ENCODE results near the gene SLC15A2. TPM values are rescaled to one million over a fixed set of nuclear protein-coding genes. Genes with fewer than 3 reads are reported as not detected.

SLC15A2 gene
- total RNA-seq, 4 donors from 2014 or later: 0.52 to 2.1 (median 1.0) TPM

DNA sequence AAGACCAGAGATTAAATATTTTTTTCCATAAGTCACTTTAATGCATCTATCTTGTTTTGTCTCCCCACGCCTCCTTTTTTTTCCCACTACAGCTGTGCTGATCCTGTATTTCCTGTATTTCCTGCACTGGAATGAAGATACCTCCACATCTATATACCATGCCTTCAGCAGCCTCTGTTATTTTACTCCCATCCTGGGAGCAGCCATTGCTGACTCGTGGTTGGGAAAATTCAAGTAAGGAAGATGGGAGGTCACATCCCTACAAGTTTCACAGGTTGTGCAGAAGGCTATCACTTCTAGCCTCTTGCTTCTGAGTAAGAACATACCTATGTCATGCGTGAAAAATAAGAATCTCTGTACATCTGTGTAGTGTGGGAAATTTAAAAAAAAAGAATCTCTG lies 3.1 kb downstream of the SLC15A2 start:
- H3K36me3 ChIP-seq: no peaks in the 10 kb centered on the region
- 96% methylated on average over 3 of the region's 3 CpGs for WGBS
- TF ChIP-seq, protein P1, sequence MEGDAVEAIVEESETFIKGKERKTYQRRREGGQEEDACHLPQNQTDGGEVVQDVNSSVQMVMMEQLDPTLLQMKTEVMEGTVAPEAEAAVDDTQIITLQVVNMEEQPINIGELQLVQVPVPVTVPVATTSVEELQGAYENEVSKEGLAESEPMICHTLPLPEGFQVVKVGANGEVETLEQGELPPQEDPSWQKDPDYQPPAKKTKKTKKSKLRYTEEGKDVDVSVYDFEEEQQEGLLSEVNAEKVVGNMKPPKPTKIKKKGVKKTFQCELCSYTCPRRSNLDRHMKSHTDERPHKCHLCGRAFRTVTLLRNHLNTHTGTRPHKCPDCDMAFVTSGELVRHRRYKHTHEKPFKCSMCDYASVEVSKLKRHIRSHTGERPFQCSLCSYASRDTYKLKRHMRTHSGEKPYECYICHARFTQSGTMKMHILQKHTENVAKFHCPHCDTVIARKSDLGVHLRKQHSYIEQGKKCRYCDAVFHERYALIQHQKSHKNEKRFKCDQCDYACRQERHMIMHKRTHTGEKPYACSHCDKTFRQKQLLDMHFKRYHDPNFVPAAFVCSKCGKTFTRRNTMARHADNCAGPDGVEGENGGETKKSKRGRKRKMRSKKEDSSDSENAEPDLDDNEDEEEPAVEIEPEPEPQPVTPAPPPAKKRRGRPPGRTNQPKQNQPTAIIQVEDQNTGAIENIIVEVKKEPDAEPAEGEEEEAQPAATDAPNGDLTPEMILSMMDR (IDR thresholded peaks at IDR 0.05): no peak
- TF ChIP-seq EP300 (IDR thresholded peaks at IDR 0.05) (no peak), POLR2A (IDR thresholded peaks at IDR 0.05; ENCODE audit: low read depth) (no peak), POLR2AphosphoS5 (IDR thresholded peaks at IDR 0.05) (no peak)
- no peak for DNase-seq (ENCODE audit: extremely low spot score)
- H3K27me3 ChIP-seq: no peaks in the 10 kb centered on the region
- intact Hi-C loops (cut with DNase I): no loop called here
- peaks cover 7 to 15% (median 13%) of the 10 kb centered on the region in 4 donors for H3K4me1 ChIP-seq
- no peak overlapping the region for H3K27ac ChIP-seq (replicated peaks in 1 of 4)
- no peaks in the 10 kb centered on the region for H3K9me3 ChIP-seq
- no peak overlapping the region for H3K4me3 ChIP-seq

DNA sequence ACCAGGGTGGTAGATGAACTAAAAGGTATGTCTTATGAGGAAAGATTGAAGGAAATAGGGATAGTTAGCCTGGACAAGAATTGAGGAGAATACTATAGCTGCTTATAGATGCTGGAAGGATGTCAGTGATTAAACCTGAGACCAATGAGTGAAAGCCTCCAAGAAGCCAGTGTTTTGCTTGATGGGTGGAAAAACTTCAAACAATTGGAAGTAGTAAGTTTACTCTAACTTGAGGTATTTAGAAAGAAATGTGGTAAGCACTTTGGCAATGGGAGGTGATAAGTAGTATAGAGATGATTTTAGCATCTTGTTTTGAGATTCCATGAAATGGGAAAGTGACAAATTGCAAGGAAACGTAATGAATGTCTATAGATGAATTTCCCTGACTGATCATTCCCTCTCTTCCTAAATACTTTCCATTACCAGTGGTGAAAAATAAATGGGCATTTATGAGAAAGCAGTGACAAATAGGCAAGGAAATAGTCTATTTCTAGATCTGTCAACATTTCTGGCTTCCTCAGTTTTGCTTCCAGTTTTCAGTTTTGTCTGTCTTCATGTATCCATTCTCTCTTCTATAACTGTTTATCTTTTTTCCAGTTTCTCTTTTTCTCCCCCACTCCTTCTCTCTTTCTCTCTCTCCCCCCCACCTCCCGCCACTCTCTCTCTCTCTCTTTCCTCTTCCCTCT lies 19.2 kb downstream of the SLC15A2 start:
- intact Hi-C loops (cut with DNase I): no loop called here
- TF ChIP-seq POLR2A (IDR thresholded peaks at IDR 0.05; ENCODE audit: low read depth): no peak
- TF ChIP-seq, protein P1 (IDR thresholded peaks at IDR 0.05): no peak
- TF ChIP-seq EP300 (IDR thresholded peaks at IDR 0.05): no peak
- no peak for TF ChIP-seq POLR2AphosphoS5 (IDR thresholded peaks at IDR 0.05)
- DNase-seq (ENCODE audit: extremely low spot score): no peak
- Histone ChIP-seq H3K36me3 (no peaks in the 10 kb centered on the region), H3K27ac (replicated peaks in 1 of 4) (peak overlapping the region in 2 of 4 donors; percentile 0 to 19), H3K27me3 (no peaks in the 10 kb centered on the region), H3K4me3 (no peak overlapping the region), H3K9me3 (no peaks in the 10 kb centered on the region), H3K4me1 (no peaks in the 10 kb centered on the region)
- whole genome bisulfite sequencing: 72% methylated on average over 2 of the region's 2 CpGs

DNA sequence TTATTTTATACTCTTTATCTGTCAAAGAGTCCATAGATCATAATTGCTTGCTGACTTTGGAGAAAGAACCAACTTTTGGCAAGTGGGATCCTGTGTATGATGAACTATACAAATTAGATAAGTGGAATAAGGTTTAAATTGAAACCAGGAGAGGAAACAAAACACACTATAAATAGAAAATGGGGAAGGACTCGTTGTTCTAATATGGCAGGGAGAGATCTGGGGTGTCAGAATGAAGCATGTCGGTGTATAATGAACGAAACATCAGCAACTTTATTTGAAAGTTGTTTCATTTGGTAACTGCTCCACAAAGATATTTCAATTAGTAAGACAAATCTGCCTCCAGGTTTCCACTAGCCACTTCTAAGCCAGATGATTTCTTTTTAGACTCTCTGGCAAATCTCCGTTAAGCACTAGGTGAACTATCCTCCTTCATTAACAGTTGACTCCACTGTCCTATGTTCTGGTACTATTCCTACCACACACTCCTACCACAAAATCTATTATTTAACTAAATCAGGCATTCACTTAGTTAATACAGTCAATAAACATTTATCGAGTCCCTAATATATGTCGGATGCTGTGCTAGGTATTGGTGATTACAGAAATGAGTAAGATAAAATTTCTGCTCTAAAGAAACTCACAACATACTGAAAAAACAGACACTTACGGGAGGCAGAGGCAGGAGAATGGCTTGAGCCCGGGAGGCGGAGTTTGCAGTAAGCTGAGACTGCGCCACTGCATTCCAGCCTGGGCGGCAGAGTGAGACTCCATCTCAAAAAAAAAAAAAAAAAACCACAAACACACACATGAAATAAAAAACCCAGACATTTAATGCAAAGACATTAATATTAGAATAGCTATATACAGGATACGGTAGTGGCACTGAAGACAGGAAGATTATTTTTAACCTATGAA lies 20.1 kb downstream of the SLC15A2 start:
- Histone ChIP-seq H3K36me3 (no peaks in the 10 kb centered on the region), H3K4me1 (no peaks in the 10 kb centered on the region), H3K4me3 (no peak overlapping the region), H3K9me3 (no peaks in the 10 kb centered on the region), H3K27ac (replicated peaks in 1 of 4) (peak overlapping the region in 2 of 4 donors; percentile 0 to 19), H3K27me3 (no peaks in the 10 kb centered on the region)
- WGBS: 59% methylated on average over 12 of the region's 12 CpGs
- intact Hi-C loops (cut with DNase I): no loop called here
- TF ChIP-seq POLR2AphosphoS5 (IDR thresholded peaks at IDR 0.05): no peak
- no peak for TF ChIP-seq POLR2A (IDR thresholded peaks at IDR 0.05; ENCODE audit: low read depth)
- no peak for TF ChIP-seq EP300 (IDR thresholded peaks at IDR 0.05)
- TF ChIP-seq, protein P1 (IDR thresholded peaks at IDR 0.05): no peak
- DNase-seq (ENCODE audit: extremely low spot score): no peak

DNA sequence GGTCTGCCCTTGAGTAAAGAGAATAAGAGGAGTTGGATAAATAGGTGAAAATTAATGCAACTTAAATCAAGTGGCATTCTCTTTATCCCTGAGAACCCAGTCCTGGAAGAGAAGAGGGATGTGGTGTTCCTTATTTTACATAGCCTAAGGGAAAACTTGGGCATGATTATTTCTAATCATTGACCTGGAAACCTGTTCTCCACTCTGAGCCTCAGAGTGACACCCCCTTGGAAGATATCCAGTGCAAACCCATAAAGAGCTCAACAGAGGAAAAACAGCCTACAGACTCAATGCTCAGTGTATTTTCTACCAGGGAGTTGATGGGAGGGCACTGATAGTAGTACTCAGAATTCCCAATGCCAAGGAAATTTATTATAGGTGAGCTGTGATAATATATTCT lies 22.0 kb downstream of the SLC15A2 start:
- Histone ChIP-seq H3K27ac (replicated peaks in 1 of 4) (no peak overlapping the region), H3K4me3 (no peak overlapping the region), H3K27me3 (no peaks in the 10 kb centered on the region), H3K4me1 (no peaks in the 10 kb centered on the region), H3K9me3 (no peaks in the 10 kb centered on the region), H3K36me3 (no peaks in the 10 kb centered on the region)
- DNase-seq (ENCODE audit: extremely low spot score): no peak
- intact Hi-C loops (cut with DNase I): no loop called here
- TF ChIP-seq, protein P1 (IDR thresholded peaks at IDR 0.05): no peak
- TF ChIP-seq POLR2A (IDR thresholded peaks at IDR 0.05; ENCODE audit: low read depth) (no peak), EP300 (IDR thresholded peaks at IDR 0.05) (no peak), POLR2AphosphoS5 (IDR thresholded peaks at IDR 0.05) (no peak)

Data from esophagus muscularis mucosa (tissue), 4 donors.